K562 (cell line): Measurements from ENCODE around the gene CSNK1G2. TPM values are rescaled to one million over a fixed set of nuclear protein-coding genes. Genes with fewer than 3 reads are reported as not detected.

Experiments
- ARID2 ChIP-seq: fragments of 450-650 bp; IDR thresholded peaks from 2 replicates; pipeline ENCODE4 v1.6.1; 2017; ENCODE audit warnings: antibody characterized with exemption, mild to moderate bottlenecking
- BRD4 ChIP-seq: fragments of 200-600 bp; sonication (generic); IDR thresholded peaks from 2 replicates; pipeline ENCODE4 v1.6.1; 2017; ENCODE audit warnings: inconsistent platforms
- CBX3 ChIP-seq, 2 experiments: IDR thresholded peaks; 1 replicate in 1 of 2; 2 replicates in 1 of 2; pipeline ENCODE4 v1.6.1; 2012; ENCODE audit warnings: inconsistent platforms in 2 of 2, low read length in 2 of 2, borderline replicate concordance in 1 of 2, control low read depth in 1 of 2
- DNMT1 ChIP-seq: fragments of 450-650 bp; IDR thresholded peaks from 2 replicates; pipeline ENCODE4 v1.6.1; 2016; ENCODE audit warnings: antibody characterized with exemption, mild to moderate bottlenecking
- ETV5 ChIP-seq: sonication (generic); formaldehyde crosslinking; IDR thresholded peaks from 2 replicates; pipeline ENCODE4 v1.4.0; 2020; ENCODE audit warnings: low read depth, mild to moderate bottlenecking, missing genetic modification reagents
- FIP1L1 ChIP-seq: fragments of 200-400 bp; formaldehyde crosslinking; IDR thresholded peaks from 2 replicates; pipeline ENCODE4 v1.6.1; 2018; ENCODE audit warnings: mild to moderate bottlenecking, low read depth, low read length; ENCODE audit not compliant: poor library complexity, severe bottlenecking
- FOXJ3 ChIP-seq: sonication (generic); formaldehyde crosslinking; IDR thresholded peaks from 2 replicates; pipeline ENCODE4 v1.4.0; 2020; ENCODE audit warnings: mild to moderate bottlenecking, missing genetic modification reagents
- GTF2F1 ChIP-seq: IDR thresholded peaks from 2 replicates; pipeline ENCODE4 v1.6.1; 2011; ENCODE audit warnings: low read depth, low read length, improper control_type of control experiment
- LARP7 ChIP-seq: fragments of 450-650 bp; IDR thresholded peaks from 2 replicates; pipeline ENCODE4 v1.6.1; 2016
- MCM5 ChIP-seq: fragments of 450-650 bp; IDR thresholded peaks from 2 replicates; pipeline ENCODE4 v1.6.1; 2016; ENCODE audit warnings: low read depth
- MTA3 ChIP-seq: fragments of 450-650 bp; formaldehyde crosslinking; IDR thresholded peaks from 2 replicates; pipeline ENCODE4 v1.6.1; 2017; ENCODE audit warnings: mild to moderate bottlenecking, borderline replicate concordance
- NONO ChIP-seq, 2 experiments: fragments of 200-400 bp in 1 of 2; fragments of 450-650 bp in 1 of 2; formaldehyde crosslinking in 1 of 2; IDR thresholded peaks; 2 replicates each; pipeline ENCODE4 v1.6.1; 2017; ENCODE audit warnings: low read depth in 2 of 2, mild to moderate bottlenecking in 2 of 2, moderate library complexity in 2 of 2, low read length in 1 of 2
- OTX1 ChIP-seq: fragments of 450-650 bp; formaldehyde crosslinking; IDR thresholded peaks from 2 replicates; pipeline ENCODE4 v1.4.0; 2022; ENCODE audit warnings: mild to moderate bottlenecking
- PML ChIP-seq: IDR thresholded peaks from 2 replicates; pipeline ENCODE4 v1.6.1; 2012; ENCODE audit warnings: low read length, inconsistent platforms
- PTRF ChIP-seq: fragments of 450-650 bp; IDR thresholded peaks from 2 replicates; pipeline ENCODE4 v1.6.1; 2016; ENCODE audit warnings: mild to moderate bottlenecking, missing genetic modification characterization, missing compliant biosample characterization
- RBBP5 ChIP-seq: fragments of 200-600 bp; sonication (generic); IDR thresholded peaks from 2 replicates; pipeline ENCODE4 v1.6.1; 2012; ENCODE audit warnings: borderline replicate concordance, mild to moderate bottlenecking, low read length, control low read depth, inconsistent platforms; ENCODE audit not compliant: insufficient read depth, poor library complexity, severe bottlenecking
- SMAD3 ChIP-seq: fragments of 450-650 bp; formaldehyde crosslinking; conservative IDR thresholded peaks from 2 replicates; pipeline ENCODE4 v1.4.0; 2020; ENCODE audit warnings: mild to moderate bottlenecking
- SPI1 ChIP-seq: IDR thresholded peaks from 2 replicates; pipeline ENCODE4 v1.6.1; 2011; ENCODE audit warnings: low read depth, low read length, control low read depth, borderline replicate concordance
- ZNF133 ChIP-seq: fragments of 250-450 bp; sonication (Bioruptor Pico); IDR thresholded peaks from 2 replicates; pipeline ENCODE4 v1.4.0; 2020; ENCODE audit warnings: mild to moderate bottlenecking
- ZNF217 ChIP-seq: sonication (generic); formaldehyde crosslinking; IDR thresholded peaks from 2 replicates; pipeline ENCODE4 v1.8.0; 2022; ENCODE audit warnings: mild to moderate bottlenecking, missing genetic modification reagents
- ZNF282 ChIP-seq: sonication (generic); formaldehyde crosslinking; IDR thresholded peaks from 2 replicates; pipeline ENCODE4 v1.8.1; 2023; ENCODE audit warnings: missing genetic modification reagents
- ZNF668 ChIP-seq: fragments of 250-450 bp; sonication (Bioruptor Pico); IDR thresholded peaks from 2 replicates; pipeline ENCODE4 v1.8.0; 2022; ENCODE audit warnings: mild to moderate bottlenecking, inconsistent platforms
- ZNF77 ChIP-seq: fragments of 250-450 bp; sonication (Bioruptor Pico); IDR thresholded peaks from 2 replicates; pipeline ENCODE4 v1.5.0; 2020
- polyA plus RNA-seq, 8 experiments: library from polyadenylated mRNA; depleted of rRNA in 4 of 8; stranded (reverse) in 5 of 8; unstranded in 3 of 8; fragments of >200 nt; fragmentation: Nextera tagmentation in 2 of 8; fragmentation: Illumina TruSeq in 1 of 8; extraction: Ambion mirVana in 2 of 8; extraction: Trizol in 1 of 8; gene quantifications; 2 replicates each; pipeline versions ENCODE4 v1.2.1 to v1.2.3, GENCODE V29; 2011 to 2014; ENCODE audit warnings: inconsistent platforms in 1 of 8, missing spikeins in 1 of 8
- total RNA-seq, 7 experiments: library from RNA; depleted of rRNA in 6 of 7; stranded (reverse); fragments of >200 nt in 6 of 7; fragmentation: Illumina TruSeq in 2 of 7; extraction: Trizol in 2 of 7; gene quantifications; 2 replicates each; pipeline versions ENCODE4 v1.2.1 to v1.2.3, GENCODE V29; 2011 to 2021; ENCODE audit warnings: low replicate concordance in 1 of 7
- TF ChIP-seq, protein P1 (sequence below), 2 experiments: IDR thresholded peaks; 2 replicates each; pipeline ENCODE4 v1.6.1; 2011; ENCODE audit warnings: borderline replicate concordance in 1 of 2, control low read depth in 1 of 2, low read depth in 1 of 2, low read length in 1 of 2, mild to moderate bottlenecking in 1 of 2, mixed read lengths in 1 of 2, moderate library complexity in 1 of 2; ENCODE audit not compliant: insufficient read depth in 1 of 2, insufficient read length in 1 of 2, poor library complexity in 1 of 2, severe bottlenecking in 1 of 2; ENCODE audit errors: extremely low read depth in 1 of 2
- TF ChIP-seq, protein P2 (sequence below): IDR thresholded peaks from 2 replicates; pipeline ENCODE4 v1.6.1; 2011; ENCODE audit not compliant: insufficient read length; ENCODE audit errors: extremely low read depth
- TF ChIP-seq, protein P3 (sequence below): sonication (generic); IDR thresholded peaks from 2 replicates; pipeline ENCODE4 v1.6.1; 2016
- TF ChIP-seq, protein P4 (sequence below): sonication (generic); formaldehyde crosslinking; IDR thresholded peaks from 2 replicates; pipeline ENCODE4 v1.8.1; 2022; ENCODE audit warnings: missing genetic modification reagents

The CSNK1G2 gene
- total and polyA plus RNA-seq, 9 of the 15 experiments (the other 6 are each of a cell fraction or from before 2014, with no cell fraction given), result 0.48 to 119 (median 49.5) TPM

DNA sequence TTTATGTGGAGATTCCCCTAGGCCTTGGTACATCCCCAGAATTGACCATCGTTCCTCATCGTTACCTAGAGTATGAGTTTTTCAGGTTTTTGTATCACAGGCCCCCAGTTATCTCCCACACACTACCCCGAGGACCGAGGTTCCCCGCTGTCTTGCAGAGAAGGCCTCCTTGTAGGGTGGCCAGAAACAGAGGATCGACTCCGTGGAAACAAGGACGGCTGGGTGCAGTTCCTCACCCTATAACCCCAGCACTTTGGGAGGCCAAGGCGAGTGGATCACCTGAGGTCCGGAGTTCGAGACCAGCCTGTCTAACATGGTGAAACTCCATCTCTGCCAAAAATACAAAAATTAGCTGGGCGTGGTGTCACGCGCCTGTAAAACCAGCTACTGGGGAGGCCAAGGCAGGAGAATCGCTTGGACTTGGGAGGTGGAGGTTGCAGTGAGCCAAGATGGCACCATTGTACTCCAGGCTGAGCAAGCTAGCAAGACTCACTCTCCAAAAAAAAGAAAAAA lies 35.1 kb upstream of the CSNK1G2 start (continued):
- TF ChIP-seq, protein P1, sequence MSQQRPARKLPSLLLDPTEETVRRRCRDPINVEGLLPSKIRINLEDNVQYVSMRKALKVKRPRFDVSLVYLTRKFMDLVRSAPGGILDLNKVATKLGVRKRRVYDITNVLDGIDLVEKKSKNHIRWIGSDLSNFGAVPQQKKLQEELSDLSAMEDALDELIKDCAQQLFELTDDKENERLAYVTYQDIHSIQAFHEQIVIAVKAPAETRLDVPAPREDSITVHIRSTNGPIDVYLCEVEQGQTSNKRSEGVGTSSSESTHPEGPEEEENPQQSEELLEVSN (IDR thresholded peaks at IDR 0.05; ENCODE audit: borderline replicate concordance in 1 of 2, extremely low read depth in 1 of 2, insufficient read depth in 1 of 2, insufficient read length in 1 of 2, low read depth in 1 of 2, low read length in 1 of 2, poor library complexity in 1 of 2, severe bottlenecking in 1 of 2), result no peak
- TF ChIP-seq ZNF217 (CRISPR knock-in tag) (no peak), PML (no peak), ZNF77 (no peak), DNMT1 (no peak), GTF2F1 (no peak), SPI1 (no peak), ZNF133 (CRISPR knock-in tag) (no peak), OTX1 (0 out of 2 replicates have a peak, but pooled peaks have one; percentile 9), LARP7 (peak; percentile 31; the same call in 1 of the 2 replicates), FIP1L1 (no peak), PTRF (tag) (peak; percentile 39; the same call in 1 of the 2 replicates), ETV5 (CRISPR knock-in tag) (no peak), ZNF668 (CRISPR knock-in tag) (no peak), SMAD3 (CRISPR knock-in tag) (0 out of 2 replicates have a peak, but pooled peaks have one; percentile 43), NONO (IDR thresholded peaks at IDR 0.05; ENCODE audit: low read depth in 2 of 2, low read length in 1 of 2) (no peak), RBBP5 (no peak), BRD4 (no peak), MTA3 (0 out of 2 replicates have a peak, but pooled peaks have one; percentile 56), ARID2 (no peak), MCM5 (no peak), ZNF282 (CRISPR knock-in tag) (peak; percentile 85; the same call in 1 of the 2 replicates), FOXJ3 (CRISPR knock-in tag) (no peak), CBX3 (IDR thresholded peaks at IDR 0.05; ENCODE audit: borderline replicate concordance in 1 of 2, low read length in 2 of 2) (no peak)
- TF ChIP-seq, protein P2, sequence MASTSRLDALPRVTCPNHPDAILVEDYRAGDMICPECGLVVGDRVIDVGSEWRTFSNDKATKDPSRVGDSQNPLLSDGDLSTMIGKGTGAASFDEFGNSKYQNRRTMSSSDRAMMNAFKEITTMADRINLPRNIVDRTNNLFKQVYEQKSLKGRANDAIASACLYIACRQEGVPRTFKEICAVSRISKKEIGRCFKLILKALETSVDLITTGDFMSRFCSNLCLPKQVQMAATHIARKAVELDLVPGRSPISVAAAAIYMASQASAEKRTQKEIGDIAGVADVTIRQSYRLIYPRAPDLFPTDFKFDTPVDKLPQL, result no peak
- TF ChIP-seq, protein P3, sequence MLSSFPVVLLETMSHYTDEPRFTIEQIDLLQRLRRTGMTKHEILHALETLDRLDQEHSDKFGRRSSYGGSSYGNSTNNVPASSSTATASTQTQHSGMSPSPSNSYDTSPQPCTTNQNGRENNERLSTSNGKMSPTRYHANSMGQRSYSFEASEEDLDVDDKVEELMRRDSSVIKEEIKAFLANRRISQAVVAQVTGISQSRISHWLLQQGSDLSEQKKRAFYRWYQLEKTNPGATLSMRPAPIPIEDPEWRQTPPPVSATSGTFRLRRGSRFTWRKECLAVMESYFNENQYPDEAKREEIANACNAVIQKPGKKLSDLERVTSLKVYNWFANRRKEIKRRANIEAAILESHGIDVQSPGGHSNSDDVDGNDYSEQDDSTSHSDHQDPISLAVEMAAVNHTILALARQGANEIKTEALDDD, result no peak
- TF ChIP-seq, protein P4, sequence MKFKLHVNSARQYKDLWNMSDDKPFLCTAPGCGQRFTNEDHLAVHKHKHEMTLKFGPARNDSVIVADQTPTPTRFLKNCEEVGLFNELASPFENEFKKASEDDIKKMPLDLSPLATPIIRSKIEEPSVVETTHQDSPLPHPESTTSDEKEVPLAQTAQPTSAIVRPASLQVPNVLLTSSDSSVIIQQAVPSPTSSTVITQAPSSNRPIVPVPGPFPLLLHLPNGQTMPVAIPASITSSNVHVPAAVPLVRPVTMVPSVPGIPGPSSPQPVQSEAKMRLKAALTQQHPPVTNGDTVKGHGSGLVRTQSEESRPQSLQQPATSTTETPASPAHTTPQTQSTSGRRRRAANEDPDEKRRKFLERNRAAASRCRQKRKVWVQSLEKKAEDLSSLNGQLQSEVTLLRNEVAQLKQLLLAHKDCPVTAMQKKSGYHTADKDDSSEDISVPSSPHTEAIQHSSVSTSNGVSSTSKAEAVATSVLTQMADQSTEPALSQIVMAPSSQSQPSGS (CRISPR knock-in tag), result 0 out of 2 replicates have a peak, but pooled peaks have one; percentile 47
